ENCODE data around the gene TNFRSF13B.

The TNFRSF13B gene

DNA sequence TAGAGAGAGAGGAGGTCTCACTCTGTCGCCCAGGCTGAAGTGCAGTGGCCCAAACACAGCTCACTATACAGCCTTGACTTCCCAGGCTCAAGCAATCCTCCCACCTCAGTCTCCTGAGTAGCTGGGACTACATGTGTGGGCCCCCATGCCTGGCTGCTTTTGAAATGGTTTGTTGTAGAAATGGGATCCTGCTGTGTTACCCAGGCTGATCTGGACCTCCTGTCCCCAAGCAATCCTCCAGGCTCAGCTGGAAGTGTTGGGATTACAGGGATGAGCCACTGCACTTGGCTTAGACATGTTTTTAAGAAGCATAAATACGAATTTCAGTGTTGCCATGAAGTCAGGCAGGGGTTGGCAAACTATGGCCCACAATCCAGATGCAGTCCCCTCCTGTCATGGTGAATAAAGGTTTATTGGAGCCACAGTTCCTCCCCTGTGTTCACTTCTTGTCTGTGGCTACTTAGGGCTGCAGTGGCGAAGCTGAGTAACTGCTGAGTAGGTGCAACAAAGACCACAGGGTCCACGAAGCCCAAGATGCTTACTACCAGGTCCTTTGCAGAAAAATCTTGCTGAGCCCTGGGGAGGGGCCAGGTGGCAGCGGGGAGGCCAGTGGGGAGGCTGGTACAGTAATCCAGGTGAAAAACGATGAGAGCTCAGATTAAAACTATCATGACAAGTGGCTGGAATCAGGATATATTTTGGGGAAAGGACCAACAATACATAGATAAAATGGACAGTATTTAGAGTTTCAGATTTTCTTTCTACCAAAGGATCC is 35.2 kb downstream of the TNFRSF13B start:
- no peak for DNase-seq

DNA sequence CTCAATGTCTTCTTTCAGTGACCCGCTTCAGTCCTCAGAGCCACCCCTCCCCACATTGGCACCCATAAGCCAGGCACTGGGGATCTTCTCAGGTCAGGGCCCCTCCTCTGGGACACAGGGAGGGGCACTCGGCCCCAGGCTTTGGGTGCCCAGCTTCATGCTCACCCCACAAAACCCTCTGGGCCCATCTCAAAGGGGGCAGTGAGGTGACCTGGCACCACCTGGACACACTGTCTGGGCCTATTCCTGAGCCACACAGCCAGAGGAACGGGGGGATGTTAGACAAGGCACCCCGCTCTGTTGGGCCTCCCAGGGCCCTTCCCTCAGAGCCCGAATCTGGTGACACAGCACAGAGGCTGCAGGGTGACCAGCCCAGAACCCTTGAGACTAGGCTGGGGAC is 36.1 kb downstream of the TNFRSF13B start:
- no peak for DNase-seq

DNA sequence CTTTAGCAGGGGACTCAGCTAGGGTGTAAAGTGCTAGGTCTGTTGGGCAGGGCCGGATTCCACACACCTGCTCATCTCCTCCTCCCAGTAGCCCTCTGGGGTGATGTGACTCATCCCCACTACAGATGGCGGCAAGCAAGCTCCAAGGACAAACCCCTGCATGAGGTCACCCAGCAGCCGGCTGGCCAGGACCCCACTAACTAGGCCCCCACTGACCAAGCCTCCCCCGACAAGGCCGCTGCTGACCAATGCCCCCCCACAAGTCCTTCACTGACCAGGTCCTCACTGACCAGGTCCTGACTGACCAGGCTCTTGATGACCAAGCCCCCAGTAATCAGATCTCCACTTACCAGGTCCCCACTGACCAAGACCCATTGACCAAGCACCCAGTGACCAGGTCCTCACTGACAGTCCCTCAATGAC is 36.7 kb downstream of the TNFRSF13B start:
- DNase-seq = no peak

DNA sequence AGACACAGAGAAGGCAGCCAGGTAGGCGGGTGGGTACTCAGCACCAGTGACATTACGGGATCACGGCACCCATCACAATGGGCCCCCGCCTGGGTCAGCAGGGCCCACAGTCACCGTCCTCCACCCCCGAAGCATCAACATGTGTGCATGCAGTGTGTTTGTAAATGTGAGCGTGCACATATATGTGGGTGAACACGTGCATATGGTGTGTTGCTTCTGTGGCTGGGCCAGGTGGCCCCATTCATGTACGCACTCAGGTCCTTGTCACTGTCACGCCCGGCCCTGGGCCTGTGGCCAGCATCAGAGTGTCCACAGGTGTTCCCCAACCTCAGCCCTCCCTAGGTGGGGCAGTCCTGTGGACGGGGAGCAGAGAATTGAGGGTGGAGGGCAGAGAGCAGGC is 37.1 kb downstream of the TNFRSF13B start:
- no peak for DNase-seq

DNA sequence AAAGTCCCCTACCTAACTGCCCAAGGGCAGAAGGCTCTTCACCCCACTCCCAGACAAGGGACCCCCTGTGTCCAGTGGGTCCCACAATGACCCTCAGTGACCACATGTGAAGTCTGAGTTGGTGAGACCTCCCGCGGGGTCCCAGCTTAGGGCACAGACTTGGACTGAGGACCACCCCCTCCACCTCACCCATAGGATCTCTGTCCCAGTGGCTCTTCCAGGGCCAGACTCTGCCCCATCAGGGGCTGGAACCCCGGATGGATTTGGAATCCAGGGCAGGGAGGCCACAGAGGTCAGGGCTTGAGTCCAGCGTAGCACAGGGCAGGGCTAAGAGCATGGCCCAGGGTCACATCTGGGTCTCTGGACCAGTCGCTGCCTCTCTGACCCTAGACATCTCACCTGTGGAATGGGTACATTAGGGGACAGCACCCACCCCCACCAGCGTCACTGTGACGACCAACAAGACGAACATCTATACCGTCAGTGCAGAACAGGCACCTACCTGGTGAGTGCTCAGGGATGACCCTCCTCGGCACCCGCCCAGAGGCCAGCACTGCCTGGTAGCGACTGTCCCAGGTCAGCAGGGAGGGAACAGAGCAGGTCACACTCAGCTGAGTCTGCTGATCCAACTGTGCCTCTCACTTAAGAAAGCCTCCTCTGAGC is 37.7 kb downstream of the TNFRSF13B start:
- no peak for DNase-seq

DNA sequence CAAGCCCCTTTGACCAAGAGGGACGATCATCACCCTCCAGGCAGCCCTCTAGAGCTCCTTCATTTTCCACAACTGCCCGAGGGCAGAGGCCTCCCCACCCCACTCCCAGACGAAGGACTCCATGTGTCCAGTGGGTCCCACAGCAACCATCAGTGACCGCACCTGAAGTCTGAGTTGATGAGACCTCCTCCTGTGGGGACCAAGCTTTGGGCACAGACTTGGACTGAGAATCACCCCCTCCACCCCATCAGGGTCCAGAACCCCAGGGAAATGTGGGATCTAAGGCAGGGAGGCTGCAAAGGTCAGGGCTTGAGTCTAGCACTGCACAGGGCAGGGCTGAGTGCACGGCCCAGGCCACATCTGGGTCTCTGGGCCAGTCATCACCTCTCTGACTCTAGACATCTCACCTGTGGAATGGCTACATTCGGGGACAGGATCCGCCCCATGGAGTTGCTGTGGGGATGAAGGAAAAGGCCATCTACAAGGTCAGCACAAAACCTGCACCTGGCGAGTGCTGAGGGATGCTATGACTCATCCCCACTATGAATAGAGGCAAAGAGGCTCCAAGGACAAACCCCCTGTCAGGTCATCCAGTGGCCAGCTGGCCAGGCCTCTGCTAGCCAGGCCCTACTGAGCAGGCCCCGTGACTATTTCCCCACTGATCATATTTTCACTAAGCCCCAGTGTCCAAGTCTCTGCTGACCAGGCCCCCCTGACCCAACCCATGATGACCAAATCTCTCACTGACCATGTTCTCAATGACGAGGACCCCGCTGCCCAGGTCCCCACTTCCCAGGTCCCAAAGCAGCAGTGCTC is 38.4 kb downstream of the TNFRSF13B start:
- no peak for DNase-seq

DNA sequence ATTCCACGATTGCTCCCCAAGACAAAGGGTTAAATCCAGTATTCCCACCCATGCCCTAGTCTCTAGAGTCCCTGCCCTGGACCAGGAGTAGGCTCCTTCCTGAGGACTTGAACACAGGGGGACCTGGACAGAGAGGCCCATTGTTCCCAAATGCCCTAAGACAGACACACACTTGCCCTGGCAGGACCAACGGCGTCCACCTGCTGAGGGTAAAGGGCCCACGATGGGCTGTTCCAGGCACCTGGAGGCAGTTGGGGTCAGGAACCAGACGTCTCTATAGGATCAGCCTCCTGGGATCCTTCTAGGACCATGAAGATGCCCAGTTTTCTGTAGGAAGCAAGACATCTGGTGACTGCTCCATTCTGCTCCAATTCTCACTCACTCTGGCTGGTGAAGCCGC is 39.3 kb downstream of the TNFRSF13B start:
- DNase-seq = no peak

DNA sequence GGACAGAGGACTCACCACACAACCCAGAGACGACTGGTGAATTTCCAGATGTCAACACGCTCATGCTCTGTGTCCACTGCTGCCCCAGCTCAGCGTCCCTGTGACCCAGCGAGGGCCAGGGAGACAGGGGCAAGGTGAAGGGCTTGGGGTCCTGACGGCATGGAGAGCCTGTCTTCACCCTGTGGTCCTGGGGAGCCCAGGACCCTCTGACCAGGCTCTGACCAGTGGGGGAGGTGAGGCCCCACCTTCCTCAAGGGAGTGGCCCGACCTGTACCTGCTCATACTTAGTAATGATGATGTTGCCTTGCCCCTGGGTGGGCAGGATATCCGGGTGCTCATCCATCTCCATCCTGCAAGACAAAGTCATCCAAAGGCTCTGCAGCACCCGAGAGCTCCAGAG is 39.8 kb downstream of the TNFRSF13B start:
- no peak for DNase-seq

DNA sequence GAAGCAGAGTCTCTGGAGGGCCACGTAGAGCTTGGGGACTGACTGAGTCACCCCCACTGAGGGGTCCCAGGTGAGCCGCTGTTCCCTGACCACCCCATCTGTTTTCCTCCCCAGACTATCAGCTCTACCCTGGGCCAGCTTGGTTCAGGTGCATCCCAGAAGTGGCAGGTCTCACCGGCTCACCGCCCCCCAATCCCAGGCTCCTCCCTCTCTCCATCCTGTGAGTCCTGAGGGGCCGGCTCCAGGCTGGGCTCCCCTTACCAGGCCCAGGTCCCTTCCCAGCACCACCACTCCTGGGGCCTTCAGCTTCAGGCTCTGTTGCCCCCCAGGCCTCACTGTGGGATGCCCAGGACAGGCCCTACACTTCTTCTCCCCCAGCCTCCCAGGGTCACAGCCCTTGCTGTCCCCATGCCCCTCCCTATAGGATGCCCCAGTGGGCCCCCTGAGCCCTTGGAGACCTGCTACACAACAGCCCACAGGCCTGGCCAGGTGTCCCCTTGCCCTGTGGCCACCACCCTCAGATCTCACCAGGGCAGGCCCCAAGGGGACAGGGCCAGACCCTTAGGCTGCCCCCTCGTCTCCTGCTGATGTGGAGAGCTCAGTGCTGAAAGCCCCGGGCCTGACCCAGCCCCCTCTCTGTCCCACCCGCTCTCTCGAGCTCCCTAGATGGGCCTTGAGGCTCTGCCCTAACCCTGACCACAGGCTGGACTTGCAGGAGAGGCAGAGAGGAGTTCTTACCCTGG is 40.4 kb downstream of the TNFRSF13B start:
- no peak for DNase-seq

DNA sequence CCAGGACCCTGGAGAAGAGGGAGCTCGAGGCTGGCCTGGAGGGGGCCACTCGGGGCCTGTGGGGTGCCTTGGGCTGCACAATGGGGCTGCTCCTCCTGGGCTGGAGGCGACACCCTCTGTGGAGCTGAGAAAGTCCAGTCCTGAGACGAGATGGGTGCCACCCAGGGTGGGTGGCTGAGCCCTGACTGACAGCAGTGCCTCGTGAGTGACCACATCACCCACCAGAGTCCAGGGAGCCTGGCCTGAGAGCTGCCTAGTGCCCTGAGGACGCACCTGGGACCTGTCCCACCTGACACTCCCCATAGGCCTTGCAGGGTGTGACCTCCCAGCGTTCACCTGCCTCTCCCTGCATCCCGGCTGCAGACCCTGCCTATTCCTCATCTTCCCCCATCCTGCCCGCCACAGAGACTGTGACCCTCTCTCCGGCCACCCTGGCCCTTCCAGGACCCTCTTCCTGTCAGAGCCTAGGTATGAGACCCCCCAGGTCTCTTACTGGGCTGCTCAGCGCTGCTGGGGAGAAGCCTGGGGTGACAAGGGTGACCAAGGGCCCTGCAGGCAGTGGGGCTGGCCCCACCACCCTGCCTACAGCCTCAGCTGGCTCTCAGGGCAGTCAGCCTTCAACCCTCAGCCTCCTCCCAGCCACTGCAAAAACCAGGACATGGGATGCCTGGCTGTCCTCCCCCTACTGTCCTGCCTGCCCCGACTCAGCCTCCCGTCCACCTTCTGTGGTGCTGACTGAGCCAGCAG is 41.2 kb downstream of the TNFRSF13B start:
- no peak for DNase-seq

DNA sequence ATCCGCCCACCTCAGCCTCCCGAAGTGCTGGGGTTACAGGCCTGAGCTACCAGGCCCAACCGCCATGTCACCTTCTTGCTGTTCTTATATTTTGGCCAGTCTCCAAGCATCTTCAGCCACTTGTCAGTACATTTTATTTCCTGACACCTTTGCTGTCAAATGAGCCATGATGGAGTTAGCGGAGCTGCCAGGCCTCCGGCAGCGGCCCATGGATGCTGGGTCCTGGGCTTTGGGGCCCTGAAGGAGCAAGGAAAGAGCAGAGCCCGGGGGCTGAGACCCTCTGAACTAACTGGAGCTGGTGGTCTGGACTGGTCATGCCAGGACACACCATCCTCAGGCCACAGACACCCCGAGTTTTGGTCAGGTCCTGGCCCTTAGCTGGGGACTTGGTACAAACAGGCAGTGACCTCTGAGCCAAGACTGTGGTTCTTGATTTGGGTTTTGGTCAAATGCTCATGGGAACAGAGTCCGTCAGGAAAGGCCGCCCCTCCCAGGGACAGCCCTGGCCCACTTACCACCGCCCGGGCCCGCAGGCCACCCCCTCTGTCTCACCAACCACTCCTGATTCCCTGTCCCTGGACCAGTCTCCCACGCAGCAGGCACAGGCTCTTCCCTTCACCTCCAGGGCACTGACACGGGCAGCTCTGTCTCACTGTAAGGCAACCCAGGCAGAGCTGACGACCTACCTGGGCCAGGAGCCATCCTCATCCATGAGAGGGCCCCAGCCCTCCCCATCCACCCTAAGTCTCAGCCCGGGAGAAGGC is 42.0 kb downstream of the TNFRSF13B start:
- no peak for DNase-seq

DNA sequence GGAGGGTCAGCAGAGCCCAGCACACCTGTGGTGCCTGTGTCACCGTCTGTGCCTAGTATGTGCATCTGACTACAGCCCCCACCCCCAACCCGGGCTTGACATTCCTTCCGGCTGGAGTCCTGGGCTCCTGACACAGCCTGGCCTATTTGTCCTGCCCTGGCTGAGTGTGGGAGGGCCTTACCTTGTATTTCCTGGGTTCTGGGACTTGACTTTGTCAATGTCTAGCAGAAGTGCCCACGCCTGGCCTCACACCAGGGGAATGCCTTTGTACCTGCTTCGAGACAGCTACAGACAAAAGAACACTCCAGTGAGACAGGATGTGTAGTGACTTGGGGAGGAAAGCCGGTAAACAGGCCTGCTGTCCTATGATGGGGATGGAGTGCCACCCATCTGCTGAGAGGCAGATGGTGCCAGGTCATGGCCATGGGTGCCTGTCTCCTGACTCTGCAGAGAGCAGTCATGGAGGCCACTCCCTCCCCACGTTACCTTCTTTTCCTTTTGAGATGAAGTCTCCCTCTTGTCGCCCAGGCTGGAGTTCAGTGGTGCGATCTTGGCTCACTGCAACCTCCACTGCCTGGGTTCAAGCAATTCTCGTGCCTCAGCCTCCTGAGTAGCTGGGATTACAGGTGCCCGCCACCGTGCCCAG is 42.8 kb downstream of the TNFRSF13B start:
- no peak for DNase-seq

DNA sequence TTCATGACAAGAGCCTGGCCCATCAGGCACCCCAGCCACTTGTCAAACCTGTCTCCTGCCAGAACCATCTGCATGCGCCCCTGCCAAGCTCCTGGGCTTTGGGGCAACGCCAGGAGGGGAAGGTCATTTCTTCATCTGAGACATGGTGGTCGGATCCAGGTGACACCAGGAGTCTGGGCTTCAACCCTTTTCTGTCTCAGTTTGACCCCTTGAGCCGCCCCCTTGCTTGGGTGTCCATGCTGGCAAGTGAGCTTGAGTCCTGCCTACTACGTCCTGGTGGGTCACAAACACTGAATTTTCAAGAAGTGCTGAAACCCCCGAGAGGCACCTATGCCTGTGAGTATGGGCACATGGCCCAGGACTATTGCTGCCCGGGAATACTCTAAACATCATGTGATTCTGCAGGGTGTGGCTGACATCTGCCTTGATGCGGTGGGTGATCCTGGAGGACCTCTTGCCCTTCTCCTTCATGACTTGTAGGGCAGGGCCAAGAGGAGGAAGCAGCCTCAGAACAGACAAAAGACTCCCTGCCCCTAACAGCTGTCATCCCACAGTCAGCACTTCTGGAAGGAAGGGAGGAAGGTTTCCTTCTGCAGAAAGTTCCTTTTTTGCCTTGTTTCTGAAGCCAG is 43.4 kb downstream of the TNFRSF13B start:
- no peak for DNase-seq

DNA sequence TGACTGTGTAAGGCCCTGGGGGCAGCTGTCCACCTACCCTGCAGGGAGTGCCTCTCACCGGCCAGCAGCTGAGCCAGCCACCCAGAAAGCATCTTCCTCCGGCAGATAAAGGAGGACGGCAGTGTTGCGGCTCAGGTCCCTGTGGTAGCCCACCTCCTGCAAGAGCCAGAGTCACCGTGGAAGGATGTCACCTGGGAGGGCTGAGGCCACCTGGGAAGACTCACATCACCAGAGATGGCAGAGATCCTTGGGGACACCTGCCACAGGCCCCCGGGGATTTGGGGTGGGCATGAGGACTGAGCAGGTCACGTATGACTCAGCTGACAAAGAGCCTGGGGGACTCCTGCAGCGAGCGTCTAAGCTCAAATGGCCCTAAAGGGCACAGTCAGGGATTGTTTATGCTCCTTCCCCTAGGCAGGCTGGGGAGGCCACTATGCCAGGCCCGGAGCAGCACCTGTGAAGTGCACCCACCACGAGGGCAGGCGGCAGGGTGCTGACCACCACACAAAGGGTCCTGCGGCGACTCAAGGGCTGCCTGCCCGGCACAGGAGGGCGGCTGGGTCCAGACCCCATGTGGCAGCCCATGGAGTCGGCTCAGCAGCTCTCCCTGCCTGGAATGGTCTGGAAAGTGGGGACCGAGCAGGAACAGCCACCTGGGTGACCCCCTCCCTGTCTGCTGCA is 44.1 kb downstream of the TNFRSF13B start:
- DNase-seq = no peak

DNA sequence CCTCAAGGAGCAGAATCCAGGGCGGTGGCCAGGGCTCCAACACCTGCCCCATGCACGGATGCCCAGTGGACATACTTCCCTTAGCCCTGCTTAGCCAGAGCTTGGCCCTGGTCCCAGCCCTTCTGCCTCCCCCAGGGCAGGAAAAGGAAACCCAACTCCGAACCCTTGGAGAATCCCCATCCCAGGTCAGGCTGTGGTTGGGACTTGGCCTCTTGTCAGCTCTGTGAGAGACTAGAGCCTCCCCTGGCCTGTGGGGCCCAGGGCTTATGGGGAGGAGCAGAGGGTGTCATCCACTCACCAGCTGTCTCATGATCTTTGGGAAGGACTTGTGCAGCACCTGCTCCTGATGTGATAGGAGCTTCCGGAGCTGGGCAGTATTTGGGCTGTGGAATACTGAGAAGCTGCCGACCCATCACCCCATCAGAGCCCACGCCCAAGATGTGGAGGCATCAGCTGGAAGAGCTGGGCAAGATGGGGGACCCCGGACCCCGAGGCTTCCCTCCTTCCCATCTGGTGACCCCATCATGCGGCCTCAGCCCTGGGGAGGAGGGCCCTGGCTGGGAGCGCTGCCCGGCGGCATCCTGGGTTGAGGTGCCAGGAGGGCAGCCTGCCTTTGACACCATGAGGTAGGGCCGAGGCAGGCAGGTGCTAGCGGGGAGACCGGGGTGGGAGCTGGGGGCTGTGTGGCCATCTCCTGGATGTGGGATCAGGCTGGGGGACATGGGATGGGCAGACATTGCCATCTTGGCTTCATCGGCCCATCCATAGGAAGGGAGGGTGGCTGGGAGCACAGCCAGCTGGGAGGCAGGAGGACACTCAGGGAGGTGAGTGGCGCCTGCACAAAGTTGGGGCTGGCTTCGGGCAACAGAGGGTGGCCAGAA is 45.1 kb downstream of the TNFRSF13B start:
- no peak for DNase-seq

DNA sequence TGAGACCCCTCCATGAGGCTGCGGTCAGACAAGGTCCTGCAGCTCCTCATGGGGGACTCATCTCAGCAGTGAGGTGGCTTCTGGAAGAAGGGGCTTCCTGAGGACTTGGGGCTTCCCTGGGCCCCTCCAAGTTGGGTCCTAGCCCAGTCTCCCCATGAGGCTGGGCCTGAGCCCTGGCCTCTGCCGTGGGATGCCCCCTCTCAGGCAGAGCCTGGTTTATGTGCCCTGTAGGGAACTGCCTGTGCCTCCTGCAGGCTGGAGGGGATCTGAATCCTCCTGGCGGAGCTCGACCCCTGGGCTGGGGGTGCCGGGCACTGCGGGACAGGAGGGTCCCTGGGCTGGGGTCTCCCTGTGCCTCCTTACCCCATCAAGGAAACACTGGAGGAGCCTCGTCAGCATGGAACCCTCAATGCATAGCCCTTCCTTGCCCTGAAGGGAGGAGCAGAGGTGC is 45.8 kb downstream of the TNFRSF13B start:
- DNase-seq = no peak

DNA sequence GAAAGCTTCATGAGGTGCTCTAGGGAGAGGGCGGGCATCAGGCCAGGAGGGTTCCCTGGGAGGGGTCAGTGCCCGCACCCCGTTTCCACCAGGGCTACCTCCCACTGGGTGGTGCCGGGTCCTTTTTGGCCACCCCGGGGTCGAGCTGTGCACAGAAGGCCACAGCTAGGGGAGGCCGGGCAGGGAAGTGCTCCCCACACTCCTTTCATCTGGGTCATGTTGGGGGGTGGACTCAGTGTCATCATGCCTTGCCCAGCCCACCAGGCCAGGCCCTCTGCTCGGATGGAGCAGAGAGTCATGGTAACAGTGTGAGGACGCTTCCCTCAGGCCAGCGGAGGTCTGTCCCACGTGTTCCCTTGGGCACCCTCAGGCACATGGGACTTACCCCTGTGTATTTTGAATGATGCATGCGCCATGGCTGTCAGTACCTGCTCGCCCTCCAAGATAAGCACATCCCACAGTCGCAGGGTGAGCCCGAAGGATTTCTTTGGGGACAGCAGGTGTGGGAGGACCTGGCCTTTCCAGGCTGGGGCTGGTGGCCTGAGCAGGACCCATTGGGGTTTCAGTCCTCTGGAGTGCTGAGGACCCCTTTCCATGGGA is 46.4 kb downstream of the TNFRSF13B start:
- no peak for DNase-seq

Data from NCI-H1417 (cell line).